A549 treated with DMSO at 1 μM for 4 hours (cell line): ENCODE results near the gene RNF10. TPM values are rescaled to one million over a fixed set of nuclear protein-coding genes. Genes with fewer than 3 reads are reported as not detected.

ENCODE experiments used
- total RNA-seq: library from RNA; stranded (reverse); fragments of 200-300 nt; extraction: Qiagen RNA extraction; gene quantifications from 5 replicates; pipeline ENCODE4 v1.2.3, GENCODE V29; 2022; ENCODE audit warnings: low read depth

RNF10 gene
- total RNA-seq = 96.8 to 114 TPM (median 106 TPM) in 5 replicates

GRCh38 chr12:120534203-120534702 is at the start of gene RNF10:
RNF10 (plus strand) TSS chr12:120534356; CDS start chr12:120534812, 456 bp downstream.

GRCh38 chr12:120495731-120496412 is 38.3 kb upstream of the RNF10 start, which contains the start of gene DYNLL1:
DYNLL1 (plus strand) TSS chr12:120496113; CDS start chr12:120496422, 309 bp downstream.

GRCh38 chr12:120528861-120529525 is 5.2 kb upstream of the RNF10 start, which contains the start of gene COQ5:
COQ5 (minus strand) TSS chr12:120529158; CDS start chr12:120529141, 17 bp downstream.

GRCh38 chr12:120580787-120581723 is 46.9 kb downstream of the RNF10 start, which contains the start of gene POP5:
POP5 (minus strand) TSS chr12:120581402; CDS start chr12:120581362, 40 bp downstream.

Other genes with a start within 250 kb of the RNF10 start
- 12.8 TPM in 1 of 5 replicates, not detected in the others for gene RNU4-2, start 242.5 kb upstream of the RNF10 start, total RNA-seq
- gene RNU4-1, start 241.1 kb upstream of the RNF10 start, total RNA-seq = not detected in 5 replicates
- gene SIRT4, start 232.0 kb upstream of the RNF10 start, total RNA-seq = 0.45 to 1.6 TPM (median 0.94 TPM) in 5 replicates
- not detected in 5 replicates for gene PLA2G1B, start 206.6 kb upstream of the RNF10 start, total RNA-seq
- gene MSI1, start 165.2 kb upstream of the RNF10 start, total RNA-seq = 0.92 to 1.7 TPM (median 1.3 TPM) in 5 replicates
- gene COX6A1, start 96.2 kb upstream of the RNF10 start, total RNA-seq = 780 to 819 TPM (median 788 TPM) in 5 replicates
- 70.8 to 85.1 TPM (median 80.4 TPM) in 5 replicates for gene TRIAP1, start 88.0 kb upstream of the RNF10 start, total RNA-seq
- gene GATC, start 87.9 kb upstream of the RNF10 start, total RNA-seq = 20.4 to 29.3 TPM (median 26.5 TPM) in 5 replicates
- 174 to 227 TPM (median 219 TPM) in 5 replicates for gene SRSF9, start 64.6 kb upstream of the RNF10 start, total RNA-seq
- gene DYNLL1, start 38.2 kb upstream of the RNF10 start, total RNA-seq = 628 to 719 TPM (median 667 TPM) in 5 replicates
- 27.4 to 29.6 TPM (median 27.9 TPM) in 5 replicates for gene COQ5, start 5.2 kb upstream of the RNF10 start, total RNA-seq
- gene POP5, start 47.0 kb downstream of the RNF10 start, total RNA-seq = 51.4 to 60.8 TPM (median 52.9 TPM) in 5 replicates
- 0.27 to 0.60 TPM (median 0.38 TPM) in 5 replicates for gene CABP1, start 106.3 kb downstream of the RNF10 start, total RNA-seq
- gene MLEC, start 152.8 kb downstream of the RNF10 start, total RNA-seq = 91.9 to 106 TPM (median 101 TPM) in 5 replicates
- gene UNC119B, start 176.1 kb downstream of the RNF10 start, total RNA-seq = 25.9 to 31.2 TPM (median 29.7 TPM) in 5 replicates
- 9.7 to 10.3 TPM (median 9.8 TPM) in 5 replicates for gene ACADS, start 191.5 kb downstream of the RNF10 start, total RNA-seq